Daoy (cell line): ENCODE measurements around the gene FIS1. TPM values are rescaled to one million over a fixed set of nuclear protein-coding genes. Genes with fewer than 3 reads are reported as not detected.
"Not testable (repeated sequence)": the region's sequence is repeated elsewhere in the genome, so short reads cannot be mapped to it uniquely, and the experiment has no call there.

Experiments used
- DNase-seq: peaks from one replicate; pipeline ENCODE4 v3.0.0-alpha.2; 2015; ENCODE audit warnings: low read depth
- total RNA-seq: library from RNA; depleted of rRNA; stranded (reverse); fragments of >200 nt; shearing (Covaris generic); gene quantifications from 2 replicates; pipeline ENCODE4 v1.2.3, GENCODE V29; 2014; rRNA removed

FIS1 gene
- total RNA-seq, 1 experiment from 2014 or later: 294 TPM

DNA sequence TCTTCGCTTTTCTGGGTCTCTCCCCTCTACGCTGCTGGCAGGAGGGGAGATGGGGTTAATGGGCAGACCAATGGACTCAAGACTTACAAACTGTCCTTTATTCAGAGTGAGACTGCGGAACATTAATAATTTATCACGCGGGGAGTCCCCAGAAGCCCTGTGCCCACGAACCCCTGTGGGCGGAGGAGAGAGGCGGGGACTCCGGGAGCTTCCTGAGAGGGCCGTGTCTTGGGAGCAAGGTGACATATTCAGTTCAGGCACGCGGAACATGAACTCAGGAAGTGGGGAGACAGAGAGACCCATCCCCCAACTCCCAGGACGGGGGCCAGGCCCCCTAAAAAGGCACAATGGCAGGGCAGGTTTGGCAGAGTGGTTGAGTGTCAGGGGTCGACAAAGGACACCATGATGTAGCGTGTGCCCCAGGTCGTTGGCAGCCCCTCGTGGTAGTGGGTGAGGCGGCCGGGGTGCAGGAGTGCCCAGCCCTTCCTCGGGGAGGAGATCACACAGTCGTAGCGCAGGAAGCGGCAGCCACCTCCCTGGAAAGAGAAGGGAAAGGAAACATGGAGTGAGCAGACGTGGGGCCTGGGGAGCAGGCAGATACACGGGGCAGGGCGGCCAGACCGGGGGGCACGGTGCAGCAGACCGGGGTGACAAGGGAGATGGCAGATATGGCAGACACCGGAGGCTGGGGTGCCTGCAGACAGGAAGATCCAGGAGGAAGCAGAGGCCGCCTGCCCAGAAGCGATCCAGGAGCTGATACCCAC lies 38.8 kb downstream of the FIS1 start:
- no peak for DNase-seq

DNA sequence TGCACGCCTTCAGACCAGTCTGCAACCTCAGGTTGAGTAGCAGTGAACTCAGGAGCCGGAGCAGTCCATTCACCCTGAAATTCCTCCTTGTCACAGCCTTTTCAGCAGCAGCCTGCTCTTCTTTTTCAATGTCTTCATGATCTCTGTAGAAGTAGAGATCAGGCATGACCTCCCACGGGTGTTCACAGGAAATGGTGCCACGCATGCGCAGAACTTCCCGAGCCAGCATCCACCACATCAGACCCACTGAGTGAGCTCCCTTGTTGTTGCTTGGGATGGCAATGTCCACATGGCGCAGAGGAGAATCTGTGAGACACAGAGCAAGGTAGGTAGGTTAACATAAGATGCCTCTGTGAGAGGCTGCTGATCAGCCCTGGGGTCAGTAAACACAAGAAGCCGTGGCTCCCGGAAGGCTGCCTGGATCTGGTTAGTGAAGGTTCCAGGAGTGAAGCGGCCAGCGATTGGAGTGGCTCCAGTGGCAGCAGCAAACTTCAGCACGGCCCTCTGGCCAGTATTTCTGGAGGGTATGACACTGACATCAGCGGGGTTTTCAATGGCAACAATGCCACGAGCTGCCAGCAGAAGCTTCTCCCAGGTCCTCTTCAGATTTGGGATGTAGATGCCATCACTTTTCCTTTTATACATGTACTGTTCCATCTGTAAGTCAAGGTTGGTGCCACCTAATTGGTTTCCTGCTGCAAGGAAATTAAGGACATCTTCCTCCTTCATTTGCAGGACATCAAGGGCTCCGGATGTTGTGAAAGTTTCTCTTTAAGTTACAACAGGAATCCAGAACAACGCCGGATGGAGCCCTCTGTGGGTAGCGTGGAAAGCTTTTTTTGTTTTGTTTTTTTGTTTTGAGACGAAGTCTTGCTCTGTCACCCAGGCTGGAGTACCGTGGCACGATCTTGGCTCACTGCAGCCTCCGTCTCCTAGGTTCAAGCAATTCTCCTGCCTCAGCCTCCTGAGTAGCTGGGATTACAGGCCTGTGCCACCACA lies 40.8 kb downstream of the FIS1 start:
- not testable (repeated sequence) for DNase-seq

GRCh38 chr7:101202603-101202918 lies 42.3 kb downstream of the FIS1 start:
- DNase-seq: no peak

GRCh38 chr7:101201695-101202602 lies 42.9 kb downstream of the FIS1 start:
- no peak for DNase-seq

- no peak for DNase-seq
Observed at GRCh38 chr7:101200862-101201599, 43.9 kb downstream of the FIS1 start, which contains the start of gene MOGAT3. Gene MOGAT3, minus strand, starts transcription at chr7:101201036. Its CDS starts 182 bp downstream, at chr7:101200854.

DNA sequence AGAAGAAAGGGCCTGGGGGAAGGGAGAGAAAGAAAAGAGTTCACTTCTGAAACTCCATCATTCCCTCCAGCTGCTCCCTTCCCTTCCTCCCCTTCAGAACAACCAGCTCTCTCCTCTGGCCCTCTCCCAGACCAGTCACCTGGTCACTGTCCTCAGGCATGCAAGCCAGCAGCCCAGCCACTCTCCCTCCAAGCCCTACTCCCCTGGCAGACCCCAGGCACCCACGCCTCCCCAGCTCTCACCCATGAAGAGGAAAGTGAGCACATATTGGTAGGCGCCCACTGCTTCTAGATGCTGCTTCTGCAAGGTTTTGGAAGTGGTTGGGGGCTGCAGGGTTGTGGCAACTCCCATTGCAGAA lies 44.4 kb downstream of the FIS1 start:
- no peak for DNase-seq

DNA sequence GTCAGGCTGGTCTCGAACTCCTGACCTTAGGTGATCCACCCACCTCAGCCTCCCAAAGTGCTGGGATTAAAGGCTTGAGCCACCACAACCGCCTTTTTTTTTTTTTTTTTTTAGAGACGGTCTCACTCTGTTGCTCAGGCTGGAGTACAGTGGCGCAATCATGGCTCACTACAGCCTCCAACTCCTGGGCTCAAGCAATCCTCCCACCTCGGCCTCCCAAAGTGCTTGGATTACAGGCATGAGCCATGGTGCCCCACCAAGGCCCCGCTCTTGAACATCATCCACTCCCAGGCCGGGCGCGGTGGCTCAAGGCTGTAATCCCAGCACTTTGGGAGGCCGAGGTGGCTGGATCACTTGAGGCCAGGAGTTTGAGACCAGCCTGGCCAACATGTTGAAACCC lies 45.4 kb downstream of the FIS1 start:
- DNase-seq: not testable (repeated sequence)

GRCh38 chr7:101198476-101198875 lies 46.4 kb downstream of the FIS1 start:
- DNase-seq: no peak

DNA sequence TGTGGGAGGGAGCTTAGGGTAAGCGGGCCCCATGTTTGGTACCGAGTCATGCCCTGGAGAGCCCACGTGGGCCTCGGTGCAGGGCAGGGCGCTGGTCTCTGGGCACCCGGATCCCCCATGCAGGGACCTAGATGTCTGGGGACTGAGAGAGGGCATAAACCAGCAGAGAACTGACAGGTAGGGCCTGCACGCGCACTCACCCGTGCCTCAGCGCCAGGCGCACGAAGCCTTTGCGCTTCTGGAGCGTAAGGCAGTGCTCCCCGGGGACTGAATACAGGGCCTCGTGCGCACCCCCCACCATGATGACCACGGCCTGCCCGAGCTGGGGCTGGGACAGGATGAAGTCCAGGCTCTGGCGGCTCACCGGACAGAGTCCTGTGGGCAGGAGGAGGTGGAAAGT lies 46.9 kb downstream of the FIS1 start:
- DNase-seq: no peak

DNA sequence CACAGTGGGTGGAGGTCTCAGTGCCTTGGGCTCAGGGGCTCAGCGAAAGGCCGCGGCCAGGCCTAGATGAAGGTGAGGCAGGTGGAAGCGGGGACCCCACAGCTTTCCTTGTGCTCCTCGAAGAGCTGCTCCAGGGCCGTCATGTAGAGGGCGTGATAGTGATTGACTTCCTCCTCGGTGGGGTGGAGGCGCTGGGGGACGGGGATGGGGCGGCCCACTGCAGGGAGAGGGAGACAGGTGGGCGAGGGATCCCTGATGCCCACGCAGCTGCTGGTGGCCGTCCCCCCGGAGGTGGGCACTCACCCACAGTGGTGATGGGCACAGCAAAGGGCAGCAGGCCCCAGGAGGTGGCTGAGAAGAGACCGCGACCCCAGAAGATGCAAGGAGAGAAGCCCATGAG lies 49.0 kb downstream of the FIS1 start:
- DNase-seq: no peak

Other genes with a start within 250 kb of the FIS1 start
- gene MUC17, start 225.0 kb downstream of the FIS1 start, total RNA-seq: not detected in 2 replicates
- gene TRIM56, start 159.6 kb downstream of the FIS1 start, total RNA-seq: 9.8 and 12.6 TPM in 2 replicates
- 674 and 845 TPM in 2 replicates for gene SERPINE1, start 118.0 kb downstream of the FIS1 start, total RNA-seq
- gene AP1S1, start 90.6 kb downstream of the FIS1 start, total RNA-seq: 320 and 364 TPM in 2 replicates
- 6.5 and 10.3 TPM in 2 replicates for gene VGF, start 79.5 kb downstream of the FIS1 start, total RNA-seq
- not detected in 2 replicates for gene NAT16, start 64.8 kb downstream of the FIS1 start, total RNA-seq
- gene MOGAT3, start 44.0 kb downstream of the FIS1 start, total RNA-seq: not detected in 2 replicates
- 107 and 139 TPM in 2 replicates for gene PLOD3, start 27.5 kb downstream of the FIS1 start, total RNA-seq
- 271 and 277 TPM in 2 replicates for gene ZNHIT1, start 26.9 kb downstream of the FIS1 start, total RNA-seq
- 4.9 and 5.8 TPM in 2 replicates for gene CLDN15, start 7.3 kb downstream of the FIS1 start, total RNA-seq
- gene IFT22, start 76.7 kb upstream of the FIS1 start, total RNA-seq: 98.7 and 112 TPM in 2 replicates
- 0.11 TPM in 1 of 2 replicates, not detected in the other for gene COL26A1, start 117.8 kb upstream of the FIS1 start, total RNA-seq